ENCODE results near the gene FOXP2. TPM values are rescaled to one million over a fixed set of nuclear protein-coding genes. Genes with fewer than 3 reads are reported as not detected.

FOXP2 gene
- total RNA-seq, 6 experiments from 2014 or later: 0.02 to 0.41 (median 0.20) TPM

- TF ChIP-seq, protein P1, sequence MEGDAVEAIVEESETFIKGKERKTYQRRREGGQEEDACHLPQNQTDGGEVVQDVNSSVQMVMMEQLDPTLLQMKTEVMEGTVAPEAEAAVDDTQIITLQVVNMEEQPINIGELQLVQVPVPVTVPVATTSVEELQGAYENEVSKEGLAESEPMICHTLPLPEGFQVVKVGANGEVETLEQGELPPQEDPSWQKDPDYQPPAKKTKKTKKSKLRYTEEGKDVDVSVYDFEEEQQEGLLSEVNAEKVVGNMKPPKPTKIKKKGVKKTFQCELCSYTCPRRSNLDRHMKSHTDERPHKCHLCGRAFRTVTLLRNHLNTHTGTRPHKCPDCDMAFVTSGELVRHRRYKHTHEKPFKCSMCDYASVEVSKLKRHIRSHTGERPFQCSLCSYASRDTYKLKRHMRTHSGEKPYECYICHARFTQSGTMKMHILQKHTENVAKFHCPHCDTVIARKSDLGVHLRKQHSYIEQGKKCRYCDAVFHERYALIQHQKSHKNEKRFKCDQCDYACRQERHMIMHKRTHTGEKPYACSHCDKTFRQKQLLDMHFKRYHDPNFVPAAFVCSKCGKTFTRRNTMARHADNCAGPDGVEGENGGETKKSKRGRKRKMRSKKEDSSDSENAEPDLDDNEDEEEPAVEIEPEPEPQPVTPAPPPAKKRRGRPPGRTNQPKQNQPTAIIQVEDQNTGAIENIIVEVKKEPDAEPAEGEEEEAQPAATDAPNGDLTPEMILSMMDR (IDR thresholded peaks at IDR 0.05): no peak
- H3K27ac Mint-ChIP-seq: no peak overlapping the region
- no peaks in the 10 kb centered on the region for H3K27me3 Mint-ChIP-seq (ENCODE audit: insufficient read depth)
- no peak for DNase-seq
- no peaks in the 10 kb centered on the region for H3K9me3 Mint-ChIP-seq
- no peaks in the 10 kb centered on the region for H3K4me1 Mint-ChIP-seq (ENCODE audit: low read depth)
- no peaks in the 10 kb centered on the region for H3K36me3 Mint-ChIP-seq (ENCODE audit: low read depth)
- H3K4me3 Mint-ChIP-seq: no peak overlapping the region
Observed at GRCh38 chr7:114691605-114692004, 277.0 kb downstream of the FOXP2 start.

DNA sequence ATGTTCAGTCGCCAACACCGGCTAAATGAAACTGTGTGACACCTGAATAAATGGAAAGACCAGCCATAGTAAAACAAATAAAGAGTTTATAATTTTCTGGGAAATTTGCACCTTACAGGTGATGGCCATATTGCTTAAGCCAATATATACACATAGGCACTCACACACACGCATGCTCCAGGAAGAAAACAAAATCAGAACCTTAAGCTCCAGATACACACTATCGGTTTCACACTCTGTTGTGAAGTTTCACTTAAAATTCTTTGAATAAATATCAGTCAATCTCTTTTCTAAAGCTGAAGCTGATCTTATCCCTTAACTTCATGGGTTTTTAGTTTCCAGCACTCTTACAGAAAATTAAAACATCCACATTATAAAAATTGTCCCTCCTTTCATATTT lies 280.6 kb downstream of the FOXP2 start:
- Mint-ChIP-seq H3K4me1 (ENCODE audit: low read depth) (no peaks in the 10 kb centered on the region), H3K36me3 (ENCODE audit: low read depth) (no peaks in the 10 kb centered on the region), H3K9me3 (no peaks in the 10 kb centered on the region), H3K27me3 (ENCODE audit: insufficient read depth) (no peaks in the 10 kb centered on the region), H3K4me3 (no peak overlapping the region), H3K27ac (no peak overlapping the region)
- no peak for DNase-seq
- TF ChIP-seq, protein P1 (IDR thresholded peaks at IDR 0.05): no peak

DNA sequence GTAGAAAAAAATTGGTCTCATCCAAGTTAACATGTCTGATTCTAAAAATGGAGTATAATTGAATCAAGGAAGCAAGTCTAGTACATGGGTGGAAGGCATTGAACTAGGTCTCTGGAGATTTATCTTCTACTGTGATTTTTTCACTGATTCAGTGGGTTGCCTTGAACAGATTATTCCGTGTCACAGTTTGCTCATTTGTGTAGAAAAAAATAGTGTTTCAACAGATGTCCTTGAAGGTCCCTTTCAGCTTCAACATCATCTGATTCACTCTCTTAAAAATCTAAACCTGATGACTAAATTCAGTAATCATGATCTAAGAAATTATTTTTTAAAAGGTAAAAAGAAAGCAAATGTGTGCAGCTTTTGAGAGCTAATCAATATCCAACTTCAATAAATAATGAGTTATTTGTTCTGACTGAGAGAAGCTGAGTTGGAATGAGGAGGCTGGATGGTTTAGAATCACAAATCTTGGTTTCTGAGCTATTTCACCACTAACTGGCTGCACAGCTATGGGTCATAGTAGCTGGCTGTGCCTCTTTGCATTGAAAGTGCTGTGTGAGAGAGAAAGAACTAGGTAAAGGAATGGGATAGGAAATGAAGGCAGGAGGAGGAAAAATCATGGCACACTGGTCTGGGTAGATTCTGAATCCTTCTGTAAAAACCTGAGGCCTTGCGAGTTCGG lies 285.8 kb downstream of the FOXP2 start:
- TF ChIP-seq, protein P1 (IDR thresholded peaks at IDR 0.05): no peak
- H3K27ac Mint-ChIP-seq: no peak overlapping the region
- no peaks in the 10 kb centered on the region for H3K27me3 Mint-ChIP-seq (ENCODE audit: insufficient read depth)
- no peak for DNase-seq
- H3K9me3 Mint-ChIP-seq: no peaks in the 10 kb centered on the region
- H3K4me3 Mint-ChIP-seq: no peak overlapping the region
- H3K36me3 Mint-ChIP-seq (ENCODE audit: low read depth): no peaks in the 10 kb centered on the region
- H3K4me1 Mint-ChIP-seq (ENCODE audit: low read depth): no peaks in the 10 kb centered on the region

DNA sequence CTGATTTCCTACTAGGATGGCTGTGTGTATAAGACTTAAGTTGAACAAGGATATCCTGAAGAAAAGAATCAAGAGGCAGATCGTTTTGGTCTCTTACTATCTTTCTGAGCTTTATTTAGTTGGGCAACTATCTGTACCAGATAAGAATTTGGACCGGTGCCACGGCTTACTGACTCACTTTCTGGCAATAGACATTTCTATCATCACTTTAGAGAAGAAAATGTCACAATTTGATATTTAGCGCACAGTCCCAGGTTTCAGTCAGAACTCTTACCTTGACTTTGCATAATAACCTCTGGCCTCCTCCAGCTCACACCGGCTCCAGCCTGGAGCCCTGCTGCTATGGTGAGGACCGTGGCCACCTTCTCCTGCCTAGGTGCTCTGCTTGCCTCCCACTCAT lies 289.1 kb downstream of the FOXP2 start:
- Mint-ChIP-seq H3K9me3 (no peaks in the 10 kb centered on the region), H3K4me1 (ENCODE audit: low read depth) (no peaks in the 10 kb centered on the region), H3K27me3 (ENCODE audit: insufficient read depth) (peaks cover 3% of the 10 kb centered on the region; the same call in 1 of the 2 replicates), H3K27ac (no peak overlapping the region), H3K36me3 (ENCODE audit: low read depth) (no peaks in the 10 kb centered on the region), H3K4me3 (no peak overlapping the region)
- DNase-seq: no peak
- TF ChIP-seq, protein P1 (IDR thresholded peaks at IDR 0.05): no peak

DNA sequence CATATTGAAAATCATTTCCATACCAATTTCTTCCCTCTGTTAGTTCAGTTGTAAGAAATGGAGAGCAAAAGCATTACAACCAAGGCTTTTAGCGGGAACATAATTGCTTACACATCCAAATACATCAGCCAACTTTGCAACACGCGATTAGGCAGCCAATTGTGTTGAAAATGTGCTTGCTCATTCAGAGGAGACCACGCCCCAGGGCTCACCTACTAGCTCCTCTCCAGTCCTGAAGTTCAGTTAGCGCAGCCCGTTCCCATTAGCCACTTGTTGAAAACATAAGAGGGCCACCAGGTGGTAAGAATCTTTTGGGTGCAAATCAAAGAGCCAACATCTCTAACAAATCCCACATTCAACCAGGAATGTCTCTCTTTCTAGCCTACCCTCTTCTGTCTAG lies 294.0 kb downstream of the FOXP2 start:
- Mint-ChIP-seq H3K4me1 (ENCODE audit: low read depth) (no peaks in the 10 kb centered on the region), H3K27ac (no peak overlapping the region), H3K36me3 (ENCODE audit: low read depth) (no peaks in the 10 kb centered on the region), H3K4me3 (no peak overlapping the region), H3K27me3 (ENCODE audit: insufficient read depth) (peaks cover 3% of the 10 kb centered on the region; the same call in 1 of the 2 replicates), H3K9me3 (no peaks in the 10 kb centered on the region)
- TF ChIP-seq, protein P1 (IDR thresholded peaks at IDR 0.05): no peak
- no peak for DNase-seq
